Neural progenitor cell (in vitro differentiated cells): ENCODE results near the gene NCKAP5. TPM values are rescaled to one million over a fixed set of nuclear protein-coding genes. Genes with fewer than 3 reads are reported as not detected.

Experiments used
- DNase-seq: peaks from one replicate; pipeline ENCODE4 v3.0.0-alpha.2; 2016; ENCODE audit warnings: low spot score
- H2AFZ ChIP-seq: fragments of 200-600 bp; sonication (generic); replicated peaks from 2 replicates; pipeline ENCODE4 v1.6.1; 2016; ENCODE audit warnings: antibody characterized with exemption
- H3F3A ChIP-seq: fragments of 200-600 bp; sonication (generic); 2 replicates; pipeline ENCODE4 v1.6.1; 2016; ENCODE audit warnings: antibody characterized with exemption, low read depth
- H3K27ac ChIP-seq: fragments of 200-600 bp; sonication (generic); 2 replicates; pipeline ENCODE4 v1.5.1; 2016; ENCODE audit warnings: mild to moderate bottlenecking
- H3K27me3 ChIP-seq: fragments of 200-600 bp; sonication (generic); 2 replicates; pipeline ENCODE4 v1.6.1; 2016; ENCODE audit warnings: mild to moderate bottlenecking, moderate library complexity
- H3K36me3 ChIP-seq: fragments of 200-600 bp; sonication (generic); 2 replicates; pipeline ENCODE4 v1.5.1; 2016
- H3K4me1 ChIP-seq: fragments of 200-600 bp; sonication (generic); 2 replicates; pipeline ENCODE4 v1.6.1; 2016; ENCODE audit warnings: mixed run types
- H3K4me2 ChIP-seq: fragments of 200-600 bp; sonication (generic); 2 replicates; pipeline ENCODE4 v1.6.1; 2016
- H3K4me3 ChIP-seq: fragments of 200-600 bp; sonication (generic); 2 replicates; pipeline ENCODE4 v1.5.1; 2016
- H3K79me2 ChIP-seq: fragments of 200-600 bp; sonication (generic); 2 replicates; pipeline ENCODE4 v1.6.1; 2016; ENCODE audit warnings: low read depth
- H3K9ac ChIP-seq: fragments of 200-600 bp; sonication (generic); 2 replicates; pipeline ENCODE4 v1.6.1; 2016
- H3K9me3 ChIP-seq: fragments of 200-600 bp; sonication (generic); 2 replicates; pipeline ENCODE4 v1.5.1; 2016; ENCODE audit warnings: low read depth
- H4K20me1 ChIP-seq: fragments of 200-600 bp; sonication (generic); 2 replicates; pipeline ENCODE4 v1.6.1; 2016; ENCODE audit warnings: low read depth
- H3K27ac Mint-ChIP-seq: 3 replicates; pipeline ENCODE4 v1.8.0; 2021; ENCODE audit warnings: mixed read lengths
- H3K27me3 Mint-ChIP-seq: 2 replicates; pipeline ENCODE4 v1.8.0; 2022; ENCODE audit warnings: low read depth, mild to moderate bottlenecking, inconsistent platforms, moderate library complexity, mixed read lengths; ENCODE audit not compliant: insufficient read depth
- H3K36me3 Mint-ChIP-seq: 3 replicates; pipeline ENCODE4 v1.8.0; 2021; ENCODE audit warnings: mixed read lengths
- H3K4me1 Mint-ChIP-seq: 3 replicates; pipeline ENCODE4 v1.8.0; 2021; ENCODE audit warnings: mixed read lengths
- H3K4me3 Mint-ChIP-seq: 3 replicates; pipeline ENCODE4 v1.8.0; 2021; ENCODE audit warnings: mild to moderate bottlenecking, moderate library complexity, mixed read lengths
- H3K9me3 Mint-ChIP-seq: 3 replicates; pipeline ENCODE4 v1.8.0; 2020; ENCODE audit warnings: mixed read lengths
- CTCF ChIP-seq: fragments of 200-600 bp; sonication (generic); IDR thresholded peaks from 2 replicates; pipeline ENCODE4 v1.5.1; 2017; ENCODE audit warnings: antibody characterized with exemption, mild to moderate bottlenecking
- EZH2 ChIP-seq: fragments of 200-600 bp; sonication (generic); IDR thresholded peaks from 2 replicates; pipeline ENCODE4 v1.6.1; 2017; ENCODE audit warnings: antibody characterized with exemption, mild to moderate bottlenecking, moderate library complexity
- EZH2phosphoT487 ChIP-seq: fragments of 200-600 bp; sonication (generic); IDR thresholded peaks from 2 replicates; pipeline ENCODE4 v1.6.1; 2017; ENCODE audit warnings: antibody characterized with exemption
- total RNA-seq: library from RNA; depleted of rRNA; stranded (reverse); fragments of >200 nt; gene quantifications from 2 replicates; pipeline ENCODE4 v1.2.3, GENCODE V29; 2015; ENCODE audit warnings: low replicate concordance

NCKAP5 gene
- total RNA-seq, 1 donor from 2014 or later: 0.47 TPM

GRCh38 chr2:133484784-133485183 lies 83.5 kb downstream of the NCKAP5 start:
- H3K27me3 Mint-ChIP-seq: peaks cover 2% of the 10 kb centered on the region
- peaks cover 4% of the 10 kb centered on the region for H3K9me3 Mint-ChIP-seq
- TF ChIP-seq EZH2phosphoT487: no peak
- TF ChIP-seq CTCF: no peak
- TF ChIP-seq EZH2: no peak
- H3K4me3 Mint-ChIP-seq: no peak overlapping the region
- no peak overlapping the region for H3K27ac ChIP-seq
- H3K4me3 ChIP-seq: no peak overlapping the region
- H3K9ac ChIP-seq: no peak overlapping the region
- H2AFZ ChIP-seq: no peak overlapping the region
- no peaks in the 10 kb centered on the region for H3K9me3 ChIP-seq
- no peaks in the 10 kb centered on the region for H3K79me2 ChIP-seq
- H3K4me2 ChIP-seq: no peak overlapping the region
- H3K4me1 ChIP-seq: no peaks in the 10 kb centered on the region
- peaks cover 2% of the 10 kb centered on the region for H3K36me3 Mint-ChIP-seq
- no peaks in the 10 kb centered on the region for H4K20me1 ChIP-seq
- no peak overlapping the region for H3K27ac Mint-ChIP-seq
- no peaks in the 10 kb centered on the region for H3K36me3 ChIP-seq
- H3K27me3 ChIP-seq: no peaks in the 10 kb centered on the region
- DNase-seq: no peak
- H3F3A ChIP-seq: no peaks in the 10 kb centered on the region
- H3K4me1 Mint-ChIP-seq: peaks cover 6% of the 10 kb centered on the region

- no peak overlapping the region for H3K27ac Mint-ChIP-seq
- Histone ChIP-seq H2AFZ (no peak overlapping the region), H3K9me3 (no peaks in the 10 kb centered on the region), H3K4me3 (no peak overlapping the region), H3K9ac (no peak overlapping the region), H3K4me2 (no peak overlapping the region), H3K27me3 (no peaks in the 10 kb centered on the region), H4K20me1 (no peaks in the 10 kb centered on the region), H3K79me2 (no peaks in the 10 kb centered on the region), H3K36me3 (no peaks in the 10 kb centered on the region), H3K27ac (no peak overlapping the region), H3K4me1 (no peaks in the 10 kb centered on the region), H3F3A (no peaks in the 10 kb centered on the region)
- peaks cover 2% of the 10 kb centered on the region for H3K27me3 Mint-ChIP-seq
- H3K36me3 Mint-ChIP-seq: peaks cover 2% of the 10 kb centered on the region
- peaks cover 4% of the 10 kb centered on the region for H3K9me3 Mint-ChIP-seq
- no peak for DNase-seq
- H3K4me1 Mint-ChIP-seq: peaks cover 6% of the 10 kb centered on the region
- H3K4me3 Mint-ChIP-seq: no peak overlapping the region
- TF ChIP-seq CTCF: no peak
- no peak for TF ChIP-seq EZH2phosphoT487
- no peak for TF ChIP-seq EZH2
Observed at GRCh38 chr2:133484106-133484505, 84.2 kb downstream of the NCKAP5 start.

DNA sequence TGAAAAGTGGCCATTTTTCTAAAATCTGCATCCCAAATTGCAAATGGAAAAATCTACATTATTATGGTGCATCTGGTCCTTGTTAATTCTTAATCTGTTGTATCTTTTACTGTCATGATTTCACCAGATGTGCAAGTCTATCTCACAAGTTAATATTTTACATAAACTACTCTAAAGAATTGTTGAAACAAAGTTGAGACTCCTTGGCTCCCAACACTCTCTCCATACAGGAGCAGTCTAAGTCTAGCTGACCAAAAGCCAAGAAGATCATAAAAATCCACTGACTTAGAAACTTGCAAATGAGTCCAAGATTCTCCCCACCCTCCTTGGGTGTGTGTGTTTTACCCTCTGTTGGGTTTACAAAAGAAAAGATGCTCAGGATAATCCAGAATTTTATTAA lies 85.1 kb downstream of the NCKAP5 start:
- Histone ChIP-seq H3F3A (no peaks in the 10 kb centered on the region), H3K79me2 (no peaks in the 10 kb centered on the region), H3K27ac (no peak overlapping the region), H3K9me3 (no peaks in the 10 kb centered on the region), H4K20me1 (no peaks in the 10 kb centered on the region), H3K4me2 (no peak overlapping the region), H3K9ac (no peak overlapping the region), H3K4me3 (no peak overlapping the region), H3K27me3 (no peaks in the 10 kb centered on the region), H3K36me3 (no peaks in the 10 kb centered on the region), H3K4me1 (no peaks in the 10 kb centered on the region), H2AFZ (no peak overlapping the region)
- peaks cover 2% of the 10 kb centered on the region for H3K27me3 Mint-ChIP-seq
- H3K4me1 Mint-ChIP-seq: peaks cover 6% of the 10 kb centered on the region
- H3K27ac Mint-ChIP-seq: no peak overlapping the region
- peaks cover 4% of the 10 kb centered on the region for H3K9me3 Mint-ChIP-seq
- H3K36me3 Mint-ChIP-seq: peaks cover 2% of the 10 kb centered on the region
- no peak for TF ChIP-seq EZH2phosphoT487
- no peak for TF ChIP-seq EZH2
- TF ChIP-seq CTCF: no peak
- H3K4me3 Mint-ChIP-seq: no peak overlapping the region
- DNase-seq: no peak
